ENCODE measurements around the gene FBXW5. TPM values are rescaled to one million over a fixed set of nuclear protein-coding genes. Genes with fewer than 3 reads are reported as not detected.

FBXW5 gene
- total and polyA plus RNA-seq, 12 donors = 118 to 215 (median 145) TPM

GRCh38 chr9:136964171-136964689, 19.7 kb upstream of the FBXW5 start:
- intact Hi-C loops (cut with DNase I) = no loop called here
- 68 to 80% methylated on average over 22 of the region's 22 CpGs for WGBS, 2 donors

GRCh38 chr9:136963751-136964150, 19.2 kb upstream of the FBXW5 start:
- ATAC-seq (no peak), DNase-seq (no peak)
- intact Hi-C loops (cut with DNase I) = no loop called here
- no peak for TF ChIP-seq CTCF (IDR thresholded peaks at IDR 0.05)
- 89 to 90% methylated on average over 12 of the region's 12 CpGs for WGBS, 2 donors
- Histone ChIP-seq H3K4me1 (peaks cover 3 to 48% (median 22%) of the 10 kb centered on the region in 9 donors), H3K27ac (no peak overlapping the region), H3K36me3 (no peaks in the 10 kb centered on the region), H3K4me3 (no peak overlapping the region), H3K9me3 (no peaks in the 10 kb centered on the region), H3K27me3 (no peaks in the 10 kb centered on the region)

More at GRCh38 chr9:136964171-136964689, 19.7 kb upstream of the FBXW5 start:
- DNase-seq (no peak), ATAC-seq (peak in 1 of 8 donors; percentile 31)
- H3K27me3 ChIP-seq = no peaks in the 10 kb centered on the region
- H3K4me3 ChIP-seq = no peak overlapping the region
- no peaks in the 10 kb centered on the region for H3K36me3 ChIP-seq
- TF ChIP-seq CTCF (IDR thresholded peaks at IDR 0.05) = no peak
- peaks cover 3 to 48% (median 22%) of the 10 kb centered on the region in 9 donors for H3K4me1 ChIP-seq
- H3K9me3 ChIP-seq = no peaks in the 10 kb centered on the region
- no peak overlapping the region for H3K27ac ChIP-seq

- intact Hi-C loops (cut with DNase I) = no loop called here
- no peak overlapping the region for H3K4me3 ChIP-seq
- no peak for DNase-seq
- no peak overlapping the region for H3K27ac ChIP-seq
- ATAC-seq = no peak
- WGBS, 2 donors = 84 to 87% methylated on average over 15 of the region's 15 CpGs
- no peaks in the 10 kb centered on the region for H3K27me3 ChIP-seq
- no peaks in the 10 kb centered on the region for H3K36me3 ChIP-seq
- TF ChIP-seq CTCF (IDR thresholded peaks at IDR 0.05) = no peak
- H3K4me1 ChIP-seq = peaks cover 3 to 48% (median 22%) of the 10 kb centered on the region in 9 donors
- H3K9me3 ChIP-seq = no peaks in the 10 kb centered on the region
Observed at GRCh38 chr9:136963341-136963740, 18.8 kb upstream of the FBXW5 start.

GRCh38 chr9:136962701-136963248, 18.2 kb upstream of the FBXW5 start:
- 84 to 86% methylated on average over 11 of the region's 11 CpGs for WGBS, 2 donors
- Histone ChIP-seq H3K36me3 (no peaks in the 10 kb centered on the region), H3K27me3 (no peaks in the 10 kb centered on the region), H3K9me3 (no peaks in the 10 kb centered on the region), H3K4me3 (no peak overlapping the region), H3K27ac (no peak overlapping the region), H3K4me1 (peaks cover 3 to 48% (median 22%) of the 10 kb centered on the region in 9 donors)
- ATAC-seq = no peak
- no peak for DNase-seq
- intact Hi-C loops (cut with DNase I) = no loop called here
- TF ChIP-seq CTCF (IDR thresholded peaks at IDR 0.05) = no peak
